Gastrocnemius medialis (tissue), 4 donors: ENCODE data around the gene PDE4D. TPM values are rescaled to one million over a fixed set of nuclear protein-coding genes. Genes with fewer than 3 reads are reported as not detected.
A peak's percentile ranks its signal among the peaks of the same experiment; 100 is the strongest.

Source experiments
- ATAC-seq, 2 donors: fragments of 150-250 bp; one replicate each; pipeline ENCODE4 v1.9.1; 2016
- DNase-seq, 2 donors: peaks; one replicate each; pipeline ENCODE4 v3.0.0-alpha.2; 2019
- H3K27ac ChIP-seq, 4 donors: fragments of 200-600 bp; sonication (generic); 1 replicate in 1 of 4; 2 replicates in 3 of 4; pipeline ENCODE4 v1.5.1; 2016 to 2018; ENCODE audit warnings: mild to moderate bottlenecking in 2 of 4, moderate library complexity in 1 of 4
- H3K27me3 ChIP-seq, 3 donors: fragments of 200-600 bp; sonication (generic) in 2 of 3; 1 replicate in 1 of 3; 2 replicates in 2 of 3; pipeline versions ENCODE4 v1.5.1 to v1.6.0; 2016 to 2019; ENCODE audit warnings: mild to moderate bottlenecking in 1 of 3, moderate library complexity in 1 of 3
- H3K36me3 ChIP-seq, 2 donors: fragments of 200-600 bp; sonication (generic) in 1 of 2; one replicate each; pipeline ENCODE4 v1.5.1; 2017 to 2018
- H3K4me1 ChIP-seq, 2 donors: fragments of 200-600 bp; sonication (generic) in 1 of 2; one replicate each; pipeline ENCODE4 v1.5.1; 2016 to 2017; ENCODE audit warnings: mild to moderate bottlenecking in 2 of 2
- H3K4me3 ChIP-seq, 4 donors: fragments of 200-600 bp; sonication (generic) in 3 of 4; 1 replicate in 1 of 4; 2 replicates in 3 of 4; pipeline ENCODE4 v1.5.1; 2016 to 2019; ENCODE audit warnings: mild to moderate bottlenecking in 2 of 4
- H3K9me3 ChIP-seq, 3 donors: fragments of 200-600 bp; sonication (generic) in 2 of 3; 1 replicate in 1 of 3; 2 replicates in 2 of 3; pipeline ENCODE4 v1.5.1; 2016 to 2019
- CTCF ChIP-seq, 5 experiments: fragments of 450-650 bp in 3 of 5; fragments of 200-600 bp in 2 of 5; sonication (generic) in 2 of 5; IDR thresholded peaks in 4 of 5; conservative IDR thresholded peaks in 1 of 5; 1 replicate in 4 of 5; 2 replicates in 1 of 5; pipeline ENCODE4 v1.5.1; 2016 to 2019; ENCODE audit warnings: antibody characterized with exemption in 5 of 5, mild to moderate bottlenecking in 3 of 5, moderate library complexity in 3 of 5
- POLR2A ChIP-seq, 2 donors: fragments of 450-650 bp; IDR thresholded peaks; one replicate each; pipeline ENCODE4 v1.6.1; 2017; ENCODE audit warnings: antibody characterized with exemption in 2 of 2, mild to moderate bottlenecking in 2 of 2, moderate library complexity in 2 of 2
- in situ Hi-C, 4 donors: fragments of 200-750 bp; cut with MboI; loops; one replicate each; pipeline versions ENCODE4 v1.15.0 to v1.8.0; 2017; ENCODE audit warnings: low sequenced_read_pairs in 4 of 4
- intact Hi-C: fragments of 100-400 bp; cut with DNase I; formaldehyde crosslinking; loops from one replicate; pipeline ENCODE4 v1.15.1; 2023; ENCODE audit warnings: low total_unique reads
- total RNA-seq, 4 donors: library from RNA; depleted of rRNA; stranded (reverse); fragments of >200 nt; gene quantifications; one replicate each; pipeline versions ENCODE4 v1.1.0 to v1.2.3, GENCODE V29; 2016

Gene PDE4D
- total RNA-seq, 4 donors from 2014 or later = 133 to 223 (median 185) TPM

DNA sequence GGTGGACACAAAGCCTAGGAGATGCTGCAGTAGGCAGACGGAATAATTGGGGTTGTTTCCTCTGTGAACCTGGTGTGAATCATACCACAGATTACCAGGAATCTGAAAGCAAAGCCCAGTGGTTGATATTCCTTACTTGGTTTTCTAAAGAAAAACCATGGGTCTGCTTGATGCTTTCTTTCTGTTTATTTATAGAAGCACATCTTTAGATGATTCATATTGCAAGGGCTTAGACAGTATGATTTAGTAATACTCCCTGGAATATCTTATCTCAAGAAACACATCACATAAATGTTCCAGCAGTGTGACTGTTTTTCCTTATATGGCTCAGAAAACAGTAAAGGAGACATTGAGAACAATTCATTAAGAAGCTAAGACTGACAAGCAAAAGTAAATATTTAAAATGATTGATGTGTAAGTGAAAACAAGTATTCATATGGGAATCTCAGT lies 687.4 kb downstream of the PDE4D start:
- no peak overlapping the region for H3K4me3 ChIP-seq
- intact Hi-C loops = no loop called here

GRCh38 chr5:59204114-59204897 lies 689.2 kb downstream of the PDE4D start:
- Histone ChIP-seq H3K4me3 (no peak overlapping the region), H3K36me3 (no peaks in the 10 kb centered on the region), H3K27ac (peak overlapping the region; percentile 78 to 85 (median 80)), H3K4me1 (peaks cover 35 to 47% of the 10 kb centered on the region in 2 donors), H3K9me3 (no peaks in the 10 kb centered on the region), H3K27me3 (no peaks in the 10 kb centered on the region)
- ATAC-seq = peak; percentile 39 to 77
- TF ChIP-seq POLR2A (IDR thresholded peaks at IDR 0.05) = peak in 1 of 2 donors; percentile 5
- no peak for TF ChIP-seq CTCF (IDR thresholded peaks at IDR 0.05 in 4 of 5, conservative IDR thresholded peaks at IDR 0.05 in 1 of 5)
- intact Hi-C loops (no loop called here), in situ Hi-C loops (no loop called here)
- DNase-seq = no peak

More for the DNA sequence above, 687.4 kb downstream of the PDE4D start:
- peak overlapping the region; percentile 78 to 85 (median 80) for H3K27ac ChIP-seq
- in situ Hi-C loops = no loop called here
- no peak for TF ChIP-seq POLR2A (IDR thresholded peaks at IDR 0.05)
- TF ChIP-seq CTCF (IDR thresholded peaks at IDR 0.05 in 4 of 5, conservative IDR thresholded peaks at IDR 0.05 in 1 of 5) = no peak
- peaks cover 41 to 47% of the 10 kb centered on the region in 2 donors for H3K4me1 ChIP-seq
- H3K36me3 ChIP-seq = no peaks in the 10 kb centered on the region
- DNase-seq = no peak
- ATAC-seq = peak; percentile 74 to 77
- H3K9me3 ChIP-seq = no peaks in the 10 kb centered on the region
- no peaks in the 10 kb centered on the region for H3K27me3 ChIP-seq

DNA sequence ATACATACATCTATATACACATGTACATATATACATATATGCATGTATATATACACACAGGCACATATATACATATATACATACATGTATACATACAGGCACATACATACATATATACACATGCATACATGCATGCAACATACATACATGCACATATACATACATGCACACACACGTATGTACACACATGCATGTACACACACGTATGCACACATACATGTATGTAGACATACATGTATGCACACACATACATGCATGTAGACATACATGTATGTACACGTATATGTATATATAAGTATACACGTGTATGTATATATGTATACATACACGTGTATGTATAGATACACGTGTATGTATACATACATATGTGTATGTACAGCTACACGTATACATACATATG lies 693.7 kb downstream of the PDE4D start:
- H3K36me3 ChIP-seq = no peaks in the 10 kb centered on the region

DNA sequence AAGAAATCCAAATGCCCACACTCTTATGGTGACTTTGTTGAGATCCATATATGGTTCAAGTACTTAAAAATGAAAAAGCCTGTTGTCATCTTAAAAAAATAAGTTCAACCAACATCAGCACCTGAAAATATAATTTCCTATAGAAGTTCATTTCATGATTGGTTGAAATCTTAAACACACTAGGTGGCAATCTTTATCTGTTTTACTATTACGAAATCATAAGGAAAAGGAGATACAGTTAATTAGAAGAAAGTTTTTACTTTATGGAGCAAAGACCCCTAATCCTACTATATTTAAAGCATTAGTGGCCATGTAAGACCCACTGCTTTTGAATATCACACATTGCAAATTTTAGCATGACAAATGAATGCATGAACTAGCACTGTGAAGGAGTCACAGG lies 694.7 kb downstream of the PDE4D start:
- Histone ChIP-seq H3K4me3 (no peak overlapping the region), H3K9me3 (no peaks in the 10 kb centered on the region), H3K36me3 (no peaks in the 10 kb centered on the region), H3K4me1 (peaks cover 36 to 46% of the 10 kb centered on the region in 2 donors), H3K27ac (peak overlapping the region; percentile 67 to 78 (median 73)), H3K27me3 (no peaks in the 10 kb centered on the region)
- ATAC-seq (no peak), DNase-seq (no peak)
- intact Hi-C loops (no loop called here), in situ Hi-C loops (loop anchor here in 3 of 4 donors (10.0 to 25.0 kb wide), 3 partner anchors 176 to 476 kb away; no protein-coding TSS in a partner anchor)
- TF ChIP-seq POLR2A (IDR thresholded peaks at IDR 0.05) (no peak), CTCF (IDR thresholded peaks at IDR 0.05 in 4 of 5, conservative IDR thresholded peaks at IDR 0.05 in 1 of 5) (no peak)

More for the DNA sequence above, 693.7 kb downstream of the PDE4D start:
- Histone ChIP-seq H3K27ac (peak overlapping the region in 2 of 4 donors; percentile 67 to 73), H3K9me3 (no peaks in the 10 kb centered on the region), H3K4me3 (no peak overlapping the region), H3K27me3 (no peaks in the 10 kb centered on the region), H3K4me1 (peaks cover 35 to 46% of the 10 kb centered on the region in 2 donors)
- DNase-seq (no peak), ATAC-seq (no peak)
- in situ Hi-C loops = loop anchor here in 3 of 4 donors (10.0 to 25.0 kb wide), 3 partner anchors 175 to 475 kb away; no protein-coding TSS in a partner anchor
- TF ChIP-seq CTCF (IDR thresholded peaks at IDR 0.05 in 4 of 5, conservative IDR thresholded peaks at IDR 0.05 in 1 of 5) (peak in 1 of 5 experiments; percentile 34), POLR2A (IDR thresholded peaks at IDR 0.05) (no peak)
- intact Hi-C loops = no loop called here
